A673 (cell line): Measurements from ENCODE around the gene CPED1.

ENCODE experiments used
- EZH2 ChIP-seq: fragments of 200-600 bp; sonication (generic); IDR thresholded peaks from 2 replicates; pipeline ENCODE4 v1.6.1; 2017; ENCODE audit warnings: borderline replicate concordance, low read depth, mild to moderate bottlenecking, mixed read lengths, antibody characterized with exemption, low read length; ENCODE audit not compliant: poor library complexity, severe bottlenecking
- TF ChIP-seq, protein P1 (sequence below): fragments of 300-800, 200-600 bp; sonication (generic); conservative IDR thresholded peaks from 2 replicates; pipeline ENCODE4 v1.5.1; 2017; ENCODE audit warnings: low read depth, mild to moderate bottlenecking, antibody characterized with exemption, low read length, moderate library complexity, mixed read lengths

DNA sequence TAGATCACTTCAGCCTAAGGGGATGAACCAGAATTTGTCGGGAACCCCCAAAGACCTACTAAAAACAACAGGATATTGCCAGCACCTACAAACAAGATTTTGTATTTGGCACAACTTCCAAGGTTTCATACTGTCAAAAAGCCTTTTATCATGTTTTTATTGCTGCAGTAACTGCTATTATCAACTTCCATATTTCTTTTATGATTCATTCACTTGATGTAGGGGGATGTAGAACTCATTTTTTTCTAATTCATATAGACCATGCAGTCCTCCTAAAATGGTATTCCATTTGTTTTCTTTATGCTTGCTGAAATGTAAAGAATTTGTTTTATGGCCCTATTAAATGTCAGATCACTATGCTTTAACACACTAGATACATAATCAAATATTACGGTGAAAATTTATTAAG, 310.3 kb downstream of the CPED1 start:
- TF ChIP-seq, protein P1, sequence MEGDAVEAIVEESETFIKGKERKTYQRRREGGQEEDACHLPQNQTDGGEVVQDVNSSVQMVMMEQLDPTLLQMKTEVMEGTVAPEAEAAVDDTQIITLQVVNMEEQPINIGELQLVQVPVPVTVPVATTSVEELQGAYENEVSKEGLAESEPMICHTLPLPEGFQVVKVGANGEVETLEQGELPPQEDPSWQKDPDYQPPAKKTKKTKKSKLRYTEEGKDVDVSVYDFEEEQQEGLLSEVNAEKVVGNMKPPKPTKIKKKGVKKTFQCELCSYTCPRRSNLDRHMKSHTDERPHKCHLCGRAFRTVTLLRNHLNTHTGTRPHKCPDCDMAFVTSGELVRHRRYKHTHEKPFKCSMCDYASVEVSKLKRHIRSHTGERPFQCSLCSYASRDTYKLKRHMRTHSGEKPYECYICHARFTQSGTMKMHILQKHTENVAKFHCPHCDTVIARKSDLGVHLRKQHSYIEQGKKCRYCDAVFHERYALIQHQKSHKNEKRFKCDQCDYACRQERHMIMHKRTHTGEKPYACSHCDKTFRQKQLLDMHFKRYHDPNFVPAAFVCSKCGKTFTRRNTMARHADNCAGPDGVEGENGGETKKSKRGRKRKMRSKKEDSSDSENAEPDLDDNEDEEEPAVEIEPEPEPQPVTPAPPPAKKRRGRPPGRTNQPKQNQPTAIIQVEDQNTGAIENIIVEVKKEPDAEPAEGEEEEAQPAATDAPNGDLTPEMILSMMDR, result no peak
- TF ChIP-seq EZH2, result no peak
